Measurements from ENCODE around the gene CMTM8. TPM values are rescaled to one million over a fixed set of nuclear protein-coding genes. Genes with fewer than 3 reads are reported as not detected.
A peak's percentile ranks its signal among the peaks of the same experiment; 100 is the strongest.

The CMTM8 gene
- total and polyA plus RNA-seq, 2 experiments from 2014 or later: 19.9 to 24.5 TPM

DNA sequence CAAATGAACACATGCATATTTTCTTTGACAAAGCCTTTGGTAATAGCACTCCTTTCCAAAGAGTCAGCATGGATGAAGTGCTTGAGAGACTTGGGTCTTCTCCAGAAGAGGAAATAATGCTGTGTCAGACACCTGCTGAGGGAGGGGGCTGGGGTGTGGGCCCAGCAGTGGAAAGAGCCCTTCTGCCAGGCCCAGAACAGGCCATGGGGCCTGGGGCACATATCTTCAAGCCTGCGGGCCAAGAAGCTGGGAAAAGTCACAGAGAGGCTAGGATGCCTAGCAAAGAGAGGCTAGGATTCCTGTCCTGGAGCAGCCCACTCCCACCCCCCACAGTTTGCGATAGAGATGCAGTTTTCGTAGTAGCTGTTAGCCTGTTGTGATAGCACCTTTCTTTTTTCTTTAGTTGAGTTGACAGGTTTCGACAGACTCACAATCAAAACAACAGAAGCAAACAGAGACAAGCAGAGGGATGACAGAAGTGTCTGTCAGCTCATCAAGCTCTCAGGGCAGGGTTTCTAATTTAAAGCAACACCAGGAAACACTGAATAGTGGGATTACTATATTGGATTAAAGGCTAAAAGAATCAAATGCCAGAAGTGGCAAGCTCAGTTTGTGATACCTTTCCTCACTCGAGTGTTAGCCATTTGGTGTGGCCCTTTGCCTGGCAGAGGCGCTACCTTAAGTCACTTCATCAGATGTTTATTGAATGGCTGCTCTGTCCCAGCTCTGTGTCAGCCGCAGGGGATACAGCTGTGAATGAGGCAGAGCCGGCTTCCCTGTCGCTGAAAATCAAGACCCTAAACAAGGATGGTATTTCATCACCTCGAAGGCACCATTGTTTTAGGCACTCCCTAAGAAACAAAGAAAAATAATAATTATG is 172.1 kb downstream of the CMTM8 start (continued):
- TF ChIP-seq, protein P1, sequence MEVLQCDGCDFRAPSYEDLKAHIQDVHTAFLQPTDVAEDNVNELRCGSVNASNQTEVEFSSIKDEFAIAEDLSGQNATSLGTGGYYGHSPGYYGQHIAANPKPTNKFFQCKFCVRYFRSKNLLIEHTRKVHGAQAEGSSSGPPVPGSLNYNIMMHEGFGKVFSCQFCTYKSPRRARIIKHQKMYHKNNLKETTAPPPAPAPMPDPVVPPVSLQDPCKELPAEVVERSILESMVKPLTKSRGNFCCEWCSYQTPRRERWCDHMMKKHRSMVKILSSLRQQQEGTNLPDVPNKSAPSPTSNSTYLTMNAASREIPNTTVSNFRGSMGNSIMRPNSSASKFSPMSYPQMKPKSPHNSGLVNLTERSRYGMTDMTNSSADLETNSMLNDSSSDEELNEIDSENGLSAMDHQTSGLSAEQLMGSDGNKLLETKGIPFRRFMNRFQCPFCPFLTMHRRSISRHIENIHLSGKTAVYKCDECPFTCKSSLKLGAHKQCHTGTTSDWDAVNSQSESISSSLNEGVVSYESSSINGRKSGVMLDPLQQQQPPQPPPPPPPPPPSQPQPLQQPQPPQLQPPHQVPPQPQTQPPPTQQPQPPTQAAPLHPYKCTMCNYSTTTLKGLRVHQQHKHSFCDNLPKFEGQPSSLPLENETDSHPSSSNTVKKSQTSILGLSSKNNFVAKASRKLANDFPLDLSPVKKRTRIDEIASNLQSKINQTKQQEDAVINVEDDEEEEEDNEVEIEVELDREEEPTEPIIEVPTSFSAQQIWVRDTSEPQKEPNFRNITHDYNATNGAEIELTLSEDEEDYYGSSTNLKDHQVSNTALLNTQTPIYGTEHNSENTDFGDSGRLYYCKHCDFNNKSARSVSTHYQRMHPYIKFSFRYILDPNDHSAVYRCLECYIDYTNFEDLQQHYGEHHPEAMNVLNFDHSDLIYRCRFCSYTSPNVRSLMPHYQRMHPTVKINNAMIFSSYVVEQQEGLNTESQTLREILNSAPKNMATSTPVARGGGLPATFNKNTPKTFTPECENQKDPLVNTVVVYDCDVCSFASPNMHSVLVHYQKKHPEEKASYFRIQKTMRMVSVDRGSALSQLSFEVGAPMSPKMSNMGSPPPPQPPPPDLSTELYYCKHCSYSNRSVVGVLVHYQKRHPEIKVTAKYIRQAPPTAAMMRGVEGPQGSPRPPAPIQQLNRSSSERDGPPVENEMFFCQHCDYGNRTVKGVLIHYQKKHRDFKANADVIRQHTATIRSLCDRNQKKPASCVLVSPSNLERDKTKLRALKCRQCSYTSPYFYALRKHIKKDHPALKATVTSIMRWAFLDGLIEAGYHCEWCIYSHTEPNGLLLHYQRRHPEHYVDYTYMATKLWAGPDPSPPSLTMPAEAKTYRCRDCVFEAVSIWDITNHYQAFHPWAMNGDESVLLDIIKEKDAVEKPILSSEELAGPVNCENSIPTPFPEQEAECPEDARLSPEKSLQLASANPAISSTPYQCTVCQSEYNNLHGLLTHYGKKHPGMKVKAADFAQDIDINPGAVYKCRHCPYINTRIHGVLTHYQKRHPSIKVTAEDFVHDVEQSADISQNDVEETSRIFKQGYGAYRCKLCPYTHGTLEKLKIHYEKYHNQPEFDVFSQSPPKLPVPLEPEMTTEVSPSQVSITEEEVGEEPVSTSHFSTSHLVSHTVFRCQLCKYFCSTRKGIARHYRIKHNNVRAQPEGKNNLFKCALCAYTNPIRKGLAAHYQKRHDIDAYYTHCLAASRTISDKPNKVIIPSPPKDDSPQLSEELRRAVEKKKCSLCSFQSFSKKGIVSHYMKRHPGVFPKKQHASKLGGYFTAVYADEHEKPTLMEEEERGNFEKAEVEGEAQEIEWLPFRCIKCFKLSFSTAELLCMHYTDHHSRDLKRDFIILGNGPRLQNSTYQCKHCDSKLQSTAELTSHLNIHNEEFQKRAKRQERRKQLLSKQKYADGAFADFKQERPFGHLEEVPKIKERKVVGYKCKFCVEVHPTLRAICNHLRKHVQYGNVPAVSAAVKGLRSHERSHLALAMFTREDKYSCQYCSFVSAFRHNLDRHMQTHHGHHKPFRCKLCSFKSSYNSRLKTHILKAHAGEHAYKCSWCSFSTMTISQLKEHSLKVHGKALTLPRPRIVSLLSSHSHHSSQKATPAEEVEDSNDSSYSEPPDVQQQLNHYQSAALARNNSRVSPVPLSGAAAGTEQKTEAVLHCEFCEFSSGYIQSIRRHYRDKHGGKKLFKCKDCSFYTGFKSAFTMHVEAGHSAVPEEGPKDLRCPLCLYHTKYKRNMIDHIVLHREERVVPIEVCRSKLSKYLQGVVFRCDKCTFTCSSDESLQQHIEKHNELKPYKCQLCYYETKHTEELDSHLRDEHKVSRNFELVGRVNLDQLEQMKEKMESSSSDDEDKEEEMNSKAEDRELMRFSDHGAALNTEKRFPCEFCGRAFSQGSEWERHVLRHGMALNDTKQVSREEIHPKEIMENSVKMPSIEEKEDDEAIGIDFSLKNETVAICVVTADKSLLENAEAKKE (CRISPR knock-in tag; IDR thresholded peaks at IDR 0.05): no peak
- TF ChIP-seq POLR2AphosphoS5 (IDR thresholded peaks at IDR 0.05; ENCODE audit: low read depth) (no peak), NANOG (IDR thresholded peaks at IDR 0.05; ENCODE audit: borderline replicate concordance) (no peak)
- TF ChIP-seq, protein P2, sequence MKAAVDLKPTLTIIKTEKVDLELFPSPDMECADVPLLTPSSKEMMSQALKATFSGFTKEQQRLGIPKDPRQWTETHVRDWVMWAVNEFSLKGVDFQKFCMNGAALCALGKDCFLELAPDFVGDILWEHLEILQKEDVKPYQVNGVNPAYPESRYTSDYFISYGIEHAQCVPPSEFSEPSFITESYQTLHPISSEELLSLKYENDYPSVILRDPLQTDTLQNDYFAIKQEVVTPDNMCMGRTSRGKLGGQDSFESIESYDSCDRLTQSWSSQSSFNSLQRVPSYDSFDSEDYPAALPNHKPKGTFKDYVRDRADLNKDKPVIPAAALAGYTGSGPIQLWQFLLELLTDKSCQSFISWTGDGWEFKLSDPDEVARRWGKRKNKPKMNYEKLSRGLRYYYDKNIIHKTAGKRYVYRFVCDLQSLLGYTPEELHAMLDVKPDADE (IDR thresholded peaks at IDR 0.05): no peak

DNA sequence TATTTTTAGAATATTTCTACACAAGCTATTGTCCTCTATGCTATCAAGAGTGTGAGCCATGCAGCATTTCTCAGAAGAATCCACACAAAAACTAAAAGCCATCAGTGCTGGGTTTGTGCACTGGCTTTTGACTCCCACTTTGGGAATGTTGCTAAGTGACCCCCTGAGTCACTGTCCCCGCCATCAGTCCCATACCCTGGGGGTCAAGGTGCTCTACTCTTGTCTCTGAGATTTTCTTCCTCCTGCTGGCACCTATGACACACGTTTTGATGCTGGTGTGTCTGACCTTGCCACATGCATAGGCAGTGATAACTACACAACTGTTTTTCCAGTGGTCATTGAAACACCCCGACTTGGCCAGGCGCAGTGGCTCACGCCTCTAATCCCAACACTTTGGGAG is 173.0 kb downstream of the CMTM8 start:
- Histone ChIP-seq H3K36me3 (ENCODE audit: insufficient read depth) (no peaks in the 10 kb centered on the region; the same call in 1 of the 2 replicates), H3K27me3 (ENCODE audit: insufficient read depth) (no peaks in the 10 kb centered on the region), H3K9me2 (ENCODE audit: insufficient read depth) (no peaks in the 10 kb centered on the region; the same call in 1 of the 2 replicates), H2AFZ (no peak overlapping the region), H3K79me2 (replicated peaks; ENCODE audit: insufficient read depth) (peaks cover 54% of the 10 kb centered on the region), H3K4me1 (ENCODE audit: insufficient read depth) (peaks cover 55% of the 10 kb centered on the region), H3F3A (replicated peaks; ENCODE audit: low read depth) (0 out of 2 replicates have a peak, but pooled peaks cover 10% of the 10 kb centered on the region), H4K20me1 (replicated peaks; ENCODE audit: insufficient read depth) (no peaks in the 10 kb centered on the region; the same call in 1 of the 2 replicates), H3K4me2 (no peak overlapping the region), H3K27ac (ENCODE audit: low read depth) (no peak overlapping the region), H3K4me3 (no peak overlapping the region)
- Mint-ChIP-seq H3K27me3 (ENCODE audit: insufficient read depth, low read depth, poor library complexity) (peaks cover 8% of the 10 kb centered on the region), H3K36me3 (ENCODE audit: low read depth) (no peaks in the 10 kb centered on the region), H3K9me3 (no peaks in the 10 kb centered on the region), H3K4me1 (peaks cover 59% of the 10 kb centered on the region), H3K4me3 (no peak overlapping the region), H3K27ac (0 out of 2 replicates have a peak overlapping the region, but pooled peaks have one; percentile 6)
- TF ChIP-seq, protein P1 (CRISPR knock-in tag; IDR thresholded peaks at IDR 0.05): no peak
- no peak for TF ChIP-seq POLR2AphosphoS5 (IDR thresholded peaks at IDR 0.05; ENCODE audit: low read depth)
- TF ChIP-seq NANOG (IDR thresholded peaks at IDR 0.05; ENCODE audit: borderline replicate concordance): no peak
- no peak for TF ChIP-seq ZNF114 (CRISPR knock-in tag; IDR thresholded peaks at IDR 0.05)
- ATAC-seq: no peak
- no peak for DNase-seq (ENCODE audit: low spot score)
